ENCODE results near the gene SERPINC1. TPM values are rescaled to one million over a fixed set of nuclear protein-coding genes. Genes with fewer than 3 reads are reported as not detected.

Gene SERPINC1
- total and polyA plus RNA-seq, 9 of the 15 experiments (the other 6 are each of a cell fraction or from before 2014, with no cell fraction given), result 0.07 to 1.2 (median 0.50) TPM

DNA sequence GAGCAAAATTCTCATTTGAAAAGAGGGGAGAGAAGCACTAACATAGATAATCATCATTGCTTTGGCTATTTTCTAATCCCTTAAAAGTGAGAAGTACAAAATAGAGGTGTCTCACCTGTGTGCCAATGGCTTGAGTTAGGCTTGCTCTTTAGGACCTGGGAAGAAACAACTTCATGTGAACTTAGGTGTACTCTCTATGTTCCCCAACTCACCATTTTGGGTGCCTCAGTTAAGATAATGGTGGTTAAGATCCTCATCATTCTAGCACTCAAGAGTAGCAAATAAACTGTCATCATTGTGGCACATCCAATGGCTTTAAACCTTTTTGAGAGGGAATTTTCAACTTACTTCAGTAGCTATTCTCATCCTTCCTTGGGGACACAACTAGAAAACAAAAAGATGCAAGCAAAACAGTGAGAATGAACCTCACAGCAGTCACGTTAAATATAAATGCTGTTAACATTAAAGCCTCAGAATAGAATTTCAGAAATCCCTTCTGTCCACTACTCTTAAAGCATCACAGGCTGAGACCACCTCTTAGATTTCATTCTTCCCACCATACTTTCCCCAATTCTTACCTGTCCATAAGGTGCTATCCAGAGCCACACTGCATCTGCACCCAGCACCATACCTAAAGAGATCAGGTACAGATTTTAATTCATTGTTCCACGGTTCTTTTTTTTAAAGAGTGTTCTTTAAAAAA, 50.6 kb downstream of the SERPINC1 start (continued):
- no peak for TF ChIP-seq MGA (IDR thresholded peaks at IDR 0.05)
- TF ChIP-seq RBBP5 (IDR thresholded peaks at IDR 0.05; ENCODE audit: borderline replicate concordance, insufficient read depth, low read length, poor library complexity, severe bottlenecking), result no peak
- TF ChIP-seq FOXM1 (IDR thresholded peaks at IDR 0.05; ENCODE audit: low read depth), result no peak
- peak; percentile 3; the same call in 1 of the 2 replicates for TF ChIP-seq FOXM1 (CRISPR knock-in tag; IDR thresholded peaks at IDR 0.05; ENCODE audit: low read depth)
- TF ChIP-seq TSC22D4 (tag; IDR thresholded peaks at IDR 0.05), result no peak
- no peak for TF ChIP-seq TBL1XR1 (IDR thresholded peaks at IDR 0.05; ENCODE audit: low read length in 2 of 2)
- TF ChIP-seq, protein P1, sequence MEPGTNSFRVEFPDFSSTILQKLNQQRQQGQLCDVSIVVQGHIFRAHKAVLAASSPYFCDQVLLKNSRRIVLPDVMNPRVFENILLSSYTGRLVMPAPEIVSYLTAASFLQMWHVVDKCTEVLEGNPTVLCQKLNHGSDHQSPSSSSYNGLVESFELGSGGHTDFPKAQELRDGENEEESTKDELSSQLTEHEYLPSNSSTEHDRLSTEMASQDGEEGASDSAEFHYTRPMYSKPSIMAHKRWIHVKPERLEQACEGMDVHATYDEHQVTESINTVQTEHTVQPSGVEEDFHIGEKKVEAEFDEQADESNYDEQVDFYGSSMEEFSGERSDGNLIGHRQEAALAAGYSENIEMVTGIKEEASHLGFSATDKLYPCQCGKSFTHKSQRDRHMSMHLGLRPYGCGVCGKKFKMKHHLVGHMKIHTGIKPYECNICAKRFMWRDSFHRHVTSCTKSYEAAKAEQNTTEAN (CRISPR knock-in tag; IDR thresholded peaks at IDR 0.05), result no peak
- TF ChIP-seq ZBTB33 (CRISPR knock-in tag; IDR thresholded peaks at IDR 0.05), result no peak
- no peak for TF ChIP-seq EP400 (IDR thresholded peaks at IDR 0.05)
- no peak for TF ChIP-seq BRF1 (IDR thresholded peaks at IDR 0.05; ENCODE audit: borderline replicate concordance, extremely low read depth, insufficient read length)
- TF ChIP-seq ZNF57 (CRISPR knock-in tag; IDR thresholded peaks at IDR 0.05), result no peak

Measured in K562 (cell line).